IMR-90 (cell line): ENCODE results near the gene RGS12. TPM values are rescaled to one million over a fixed set of nuclear protein-coding genes. Genes with fewer than 3 reads are reported as not detected.

Source experiments
- ATAC-seq: fragments of 200-7000 bp; cut with Tn5 transposase; 2 replicates; pipeline ENCODE4 v1.9.1; 2020; ENCODE audit warnings: low read depth, mild to moderate bottlenecking, moderate library complexity
- BruUV-seq: library from RNA; stranded (reverse); fragments of 400-500 nt; replicated peaks from 2 replicates; lab custom pipeline; 2021; lab: Mats Ljungman, UMichigan
- CTCF ChIA-PET: fragments of 300-600 bp; formaldehyde crosslinking; extraction: SDS; loops from one replicate; lab custom pipeline; 2021; ENCODE audit warnings: antibody characterized with exemption; lab: Yijun Ruan, JAX
- POLR2A ChIA-PET: fragments of 300-600 bp; sonication (Branson Sonifier 250); formaldehyde crosslinking; loops from one replicate; lab custom pipeline; 2022; ENCODE audit warnings: antibody characterized with exemption; ENCODE audit not compliant: unreplicated experiment; lab: Charles Lee
- DNase-seq: peaks from one replicate; pipeline ENCODE4 v3.0.0; 2013
- H2AFZ ChIP-seq: replicated peaks from 2 replicates; pipeline ENCODE3; 2013; ENCODE audit warnings: low read length, mild to moderate bottlenecking; ENCODE audit not compliant: poor library complexity
- H2AK5ac ChIP-seq: 2 replicates; pipeline ENCODE4 v1.6.1; 2013; ENCODE audit warnings: low read depth, low read length, inconsistent platforms
- H2AK9ac ChIP-seq: replicated peaks from 2 replicates; pipeline ENCODE3; 2013; ENCODE audit warnings: mild to moderate bottlenecking, low read depth, low read length, moderate library complexity; ENCODE audit not compliant: poor library complexity
- H2BK120ac ChIP-seq: 2 replicates; pipeline ENCODE4 v1.6.1; 2013; ENCODE audit warnings: low read depth, low read length, inconsistent platforms
- H2BK15ac ChIP-seq: 3 replicates; pipeline ENCODE4 v1.6.1; 2013; ENCODE audit warnings: low read depth, low read length, inconsistent platforms
- H2BK20ac ChIP-seq: 2 replicates; pipeline ENCODE4 v1.6.1; 2013; ENCODE audit warnings: low read depth, mild to moderate bottlenecking, inconsistent platforms, low read length, moderate library complexity
- H2BK5ac ChIP-seq: 2 replicates; pipeline ENCODE4 v1.6.1; 2013; ENCODE audit warnings: mild to moderate bottlenecking, low read depth, low read length, inconsistent platforms; ENCODE audit not compliant: poor library complexity, severe bottlenecking
- H3K14ac ChIP-seq: replicated peaks from 2 replicates; pipeline ENCODE4 v1.6.1; 2013; ENCODE audit warnings: low read depth, low read length, inconsistent platforms
- H3K18ac ChIP-seq: 2 replicates; pipeline ENCODE4 v1.6.1; 2013; ENCODE audit warnings: low read depth, low read length, control low read depth
- H3K23ac ChIP-seq: 2 replicates; pipeline ENCODE4 v1.6.1; 2013; ENCODE audit warnings: low read depth, low read length, inconsistent platforms
- H3K27ac ChIP-seq: 2 replicates; pipeline ENCODE4 v1.5.1; 2013; ENCODE audit warnings: mild to moderate bottlenecking, control low read depth, low read length; ENCODE audit not compliant: insufficient read depth
- H3K27me3 ChIP-seq: 2 replicates; pipeline ENCODE4 v1.6.1; 2013; ENCODE audit warnings: low read length; ENCODE audit not compliant: control insufficient read depth, insufficient read depth
- H3K36me3 ChIP-seq: 2 replicates; pipeline ENCODE4 v1.6.1; 2013; ENCODE audit warnings: low read length, mixed read lengths; ENCODE audit not compliant: control insufficient read depth, insufficient read depth
- H3K4ac ChIP-seq: 2 replicates; pipeline ENCODE4 v1.6.1; 2013; ENCODE audit warnings: low read depth, low read length, inconsistent platforms
- H3K4me1 ChIP-seq: 2 replicates; pipeline ENCODE4 v1.6.1; 2013; ENCODE audit warnings: low read length, mixed read lengths; ENCODE audit not compliant: control insufficient read depth, insufficient read depth
- H3K4me2 ChIP-seq: 2 replicates; pipeline ENCODE4 v1.6.1; 2013; ENCODE audit warnings: low read depth, mild to moderate bottlenecking, control low read depth, low read length, moderate library complexity
- H3K4me3 ChIP-seq: 2 replicates; pipeline ENCODE4 v1.5.1; 2013; ENCODE audit warnings: low read depth, mild to moderate bottlenecking, control low read depth, low read length, moderate library complexity; ENCODE audit not compliant: insufficient read depth
- H3K56ac ChIP-seq: 2 replicates; pipeline ENCODE4 v1.6.1; 2013; ENCODE audit warnings: low read length, inconsistent platforms; ENCODE audit not compliant: insufficient read depth; ENCODE audit errors: extremely low read depth
- H3K79me1 ChIP-seq, 2 experiments: 2 replicates each; pipeline ENCODE4 v1.6.1; 2013; ENCODE audit warnings: low read length in 2 of 2, inconsistent platforms in 1 of 2, low read depth in 1 of 2
- H3K9ac ChIP-seq: 2 replicates; pipeline ENCODE4 v1.6.1; 2013; ENCODE audit warnings: low read depth, low read length, control low read depth
- H3K9me1 ChIP-seq: 2 replicates; pipeline ENCODE4 v1.6.1; 2013; ENCODE audit warnings: low read length, inconsistent platforms; ENCODE audit not compliant: insufficient read depth
- H3K9me3 ChIP-seq: 2 replicates; pipeline ENCODE4 v1.6.1; 2013; ENCODE audit warnings: low read length; ENCODE audit not compliant: control insufficient read depth, insufficient read depth
- H4K20me1 ChIP-seq: 2 replicates; pipeline ENCODE4 v1.6.1; 2013; ENCODE audit warnings: low read length, inconsistent platforms; ENCODE audit not compliant: insufficient read depth
- H4K5ac ChIP-seq: 2 replicates; pipeline ENCODE4 v1.6.1; 2013; ENCODE audit warnings: mild to moderate bottlenecking, low read depth, low read length, control low read depth
- H4K8ac ChIP-seq, 2 experiments: 2 replicates each; pipeline ENCODE4 v1.6.1; 2013; ENCODE audit warnings: low read depth in 2 of 2, low read length in 2 of 2, control low read depth in 1 of 2, inconsistent platforms in 1 of 2
- H4K91ac ChIP-seq: 2 replicates; pipeline ENCODE4 v1.6.1; 2013; ENCODE audit warnings: low read depth, low read length, inconsistent platforms; ENCODE audit not compliant: insufficient read depth
- BHLHE40 ChIP-seq: fragments of 150-350 bp; IDR thresholded peaks from 2 replicates; pipeline ENCODE4 v1.6.1; 2016; ENCODE audit warnings: mild to moderate bottlenecking, low read depth, low read length
- CEBPB ChIP-seq: IDR thresholded peaks from 2 replicates; pipeline ENCODE4 v1.6.1; 2012; ENCODE audit warnings: low read depth, low read length, improper control_type of control experiment
- CHD1 ChIP-seq: IDR thresholded peaks from 2 replicates; pipeline ENCODE4 v1.6.1; 2012; ENCODE audit warnings: low read depth, low read length, improper control_type of control experiment
- CTCF ChIP-seq: conservative IDR thresholded peaks from 2 replicates; pipeline ENCODE4 v1.5.1; 2012; ENCODE audit warnings: mild to moderate bottlenecking, low read depth, low read length, improper control_type of control experiment
- ELK1 ChIP-seq: fragments of 150-350 bp; IDR thresholded peaks from 2 replicates; pipeline ENCODE4 v1.6.1; 2016; ENCODE audit warnings: low read depth, mild to moderate bottlenecking, low read length, moderate library complexity, borderline replicate concordance
- FOS ChIP-seq: fragments of 150-350 bp; IDR thresholded peaks from 2 replicates; pipeline ENCODE4 v1.6.1; 2016; ENCODE audit warnings: low read depth, low read length
- MAFK ChIP-seq: IDR thresholded peaks from 2 replicates; pipeline ENCODE4 v1.6.1; 2012; ENCODE audit warnings: low read depth, low read length, improper control_type of control experiment
- MAZ ChIP-seq: IDR thresholded peaks from 2 replicates; pipeline ENCODE4 v1.6.1; 2012; ENCODE audit warnings: low read depth, mild to moderate bottlenecking, low read length, improper control_type of control experiment, moderate library complexity, borderline replicate concordance
- MXI1 ChIP-seq: IDR thresholded peaks from 2 replicates; pipeline ENCODE4 v1.6.1; 2012; ENCODE audit warnings: low read depth, mild to moderate bottlenecking, low read length, moderate library complexity, borderline replicate concordance
- NFE2L2 ChIP-seq: fragments of 150-350 bp; IDR thresholded peaks from 2 replicates; pipeline ENCODE4 v1.6.1; 2016; ENCODE audit warnings: low read depth, mild to moderate bottlenecking, low read length
- POLR2A ChIP-seq: IDR thresholded peaks from 2 replicates; pipeline ENCODE4 v1.6.1; 2012; ENCODE audit warnings: mild to moderate bottlenecking, low read depth, low read length
- RAD21 ChIP-seq: IDR thresholded peaks from 2 replicates; pipeline ENCODE4 v1.6.1; 2012; ENCODE audit warnings: low read length, improper control_type of control experiment
- RCOR1 ChIP-seq: IDR thresholded peaks from 2 replicates; pipeline ENCODE4 v1.6.1; 2012; ENCODE audit warnings: mild to moderate bottlenecking, low read length, improper control_type of control experiment; ENCODE audit not compliant: insufficient replicate concordance
- RFX5 ChIP-seq: IDR thresholded peaks from 2 replicates; pipeline ENCODE4 v1.8.0; 2012; ENCODE audit warnings: low read depth, mild to moderate bottlenecking, low read length, moderate library complexity
- SMC3 ChIP-seq: fragments of 150-350 bp; IDR thresholded peaks from 2 replicates; pipeline ENCODE4 v1.6.1; 2016; ENCODE audit warnings: low read depth, mild to moderate bottlenecking, antibody characterized with exemption, low read length, moderate library complexity
- USF2 ChIP-seq: fragments of 150-350 bp; IDR thresholded peaks from 2 replicates; pipeline ENCODE4 v1.6.1; 2017; ENCODE audit warnings: mild to moderate bottlenecking, antibody characterized with exemption, low read length, low read depth
- WGBS, 2 experiments: methylation state at CpG; one replicate each; pipeline versions ENCODE4 v1.1.5 to v1.1.7; 2013; ENCODE audit warnings: missing lambda C conversion rate in 2 of 2; ENCODE audit not compliant: insufficient read length in 1 of 2; ENCODE audit errors: extremely low coverage in 2 of 2; 5-methylcytosine and 5-hydroxymethylcytosine counted together
- dilution Hi-C: fragments of 300-500 bp; cut with HindIII; formaldehyde crosslinking; loops from one replicate; pipeline ENCODE4 v1.14.3; 2018; ENCODE audit warnings: low sequenced_read_pairs; ENCODE audit not compliant: unreplicated experiment
- in situ Hi-C: fragments of 300-500 bp; cut with MboI; formaldehyde crosslinking; loops from 3 replicates; pipeline ENCODE4 v1.14.3; 2019; ENCODE audit warnings: low sequenced_read_pairs, inconsistent platforms, mixed read lengths
- intact Hi-C: fragments of 100-400 bp; cut with micrococcal nuclease; formaldehyde crosslinking; loops from 2 replicates; pipeline ENCODE4 v1.10.0; 2022
- polyA plus RNA-seq, 3 experiments: library from polyadenylated mRNA; depleted of rRNA; stranded (reverse); fragments of >200 nt; gene quantifications; 2 replicates each; pipeline ENCODE4 v1.2.3, GENCODE V29; 2012; ENCODE audit warnings: low replicate concordance in 1 of 3
- total RNA-seq: library from RNA; depleted of rRNA; stranded (reverse); fragments of >200 nt; gene quantifications from 2 replicates; pipeline ENCODE4 v1.2.3, GENCODE V29; 2012

The RGS12 gene
- total and polyA plus RNA-seq, 2 of the 4 experiments (the other 2 are of a cell fraction), result 11.8 to 12.0 TPM

GRCh38 chr4:3266076-3266475, 26.7 kb upstream of the RGS12 start:
- Histone ChIP-seq H2BK20ac (no peak overlapping the region), H4K20me1 (no peaks in the 10 kb centered on the region), H3K23ac (no peak overlapping the region), H2BK15ac (no peak overlapping the region), H2AK5ac (no peak overlapping the region), H3K14ac (no peak overlapping the region), H3K56ac (no peak overlapping the region), H3K18ac (no peak overlapping the region), H4K5ac (no peak overlapping the region), H3K9me3 (no peaks in the 10 kb centered on the region), H3K36me3 (no peaks in the 10 kb centered on the region), H2AFZ (no peak overlapping the region), H3K27ac (no peak overlapping the region), H2BK5ac (no peak overlapping the region), H2AK9ac (no peak overlapping the region), H3K79me1 (no peaks in the 10 kb centered on the region), H3K27me3 (peaks cover 27% of the 10 kb centered on the region), H4K8ac (no peak overlapping the region), H3K4me1 (no peaks in the 10 kb centered on the region), H4K91ac (no peak overlapping the region), H3K9me1 (no peaks in the 10 kb centered on the region), H3K4ac (no peak overlapping the region), H3K9ac (no peak overlapping the region), H2BK120ac (no peak overlapping the region), H3K4me3 (no peak overlapping the region), H3K4me2 (no peak overlapping the region)
- intact Hi-C loops, result no loop called here
- BruUV-seq, result no TSS peak
- WGBS, 2 experiments, result 95% methylated on average over 8 of the region's 17 CpGs; no CpG with 5 or more reads in 1 of the 2 experiments
- no peak for ATAC-seq
- DNase-seq, result no peak
- ChIA-PET POLR2A (no interaction called here), CTCF (no interaction called here)
- dilution Hi-C loops, result no loop called here
- TF ChIP-seq SMC3 (no peak), ELK1 (no peak), MAFK (no peak), CTCF (no peak), POLR2A (no peak), MAZ (no peak), MXI1 (no peak), BHLHE40 (no peak), CEBPB (no peak), CHD1 (no peak), RCOR1 (no peak), RAD21 (no peak), FOS (no peak), USF2 (no peak), NFE2L2 (no peak), RFX5 (no peak)
- in situ Hi-C loops, result no loop called here
